Stimulated activated CD4-positive, alpha-beta T cell treated with anti-CD3 and anti-CD28 coated beads, Interleukin-4, amount 100 ng/mL, for 24 hours (primary cell): ENCODE data around the gene SYNRG.

Source experiments
- DNase-seq: peaks from one replicate; pipeline ENCODE4 v3.0.0-alpha.2; 2020

Gene SYNRG

GRCh38 chr17:37592291-37592690 is 16.9 kb downstream of the SYNRG start:
- no peak for DNase-seq

- no peak for DNase-seq
These were observed 24.2 kb downstream of the SYNRG start for GRCh38 chr17:37585066-37585465.

- no peak for DNase-seq
These were observed 32.9 kb downstream of the SYNRG start for GRCh38 chr17:37576281-37576680.

- no peak for DNase-seq
These were observed 34.8 kb downstream of the SYNRG start for GRCh38 chr17:37574427-37574826.

GRCh38 chr17:37571674-37572073 is 37.5 kb downstream of the SYNRG start:
- no peak for DNase-seq

- peak; percentile 15 for DNase-seq
These were observed 38.6 kb downstream of the SYNRG start for GRCh38 chr17:37570527-37571093.

- DNase-seq, result no peak
These were observed 40.7 kb downstream of the SYNRG start for GRCh38 chr17:37568350-37569053.

- DNase-seq, result no peak
These were observed 41.7 kb downstream of the SYNRG start for GRCh38 chr17:37567538-37567937.

GRCh38 chr17:37567137-37567536 is 42.1 kb downstream of the SYNRG start:
- no peak for DNase-seq

- DNase-seq, result no peak
These were observed 45.0 kb downstream of the SYNRG start for GRCh38 chr17:37564252-37564651.

GRCh38 chr17:37562016-37562745 is 47.0 kb downstream of the SYNRG start:
- no peak for DNase-seq

GRCh38 chr17:37558299-37558698 is 50.9 kb downstream of the SYNRG start:
- DNase-seq, result no peak

GRCh38 chr17:37557482-37557881 is 51.7 kb downstream of the SYNRG start:
- DNase-seq, result no peak

GRCh38 chr17:37555386-37555785 is 53.8 kb downstream of the SYNRG start:
- DNase-seq, result no peak

GRCh38 chr17:37553401-37553966 is 55.7 kb downstream of the SYNRG start:
- DNase-seq, result no peak

- DNase-seq, result no peak
These were observed 57.4 kb downstream of the SYNRG start for GRCh38 chr17:37551788-37552187.

GRCh38 chr17:37547986-37548385 is 61.2 kb downstream of the SYNRG start:
- DNase-seq, result no peak

- no peak for DNase-seq
These were observed 62.9 kb downstream of the SYNRG start for GRCh38 chr17:37546302-37546701.

GRCh38 chr17:37545486-37545885 is 63.7 kb downstream of the SYNRG start:
- no peak for DNase-seq

GRCh38 chr17:37543637-37544052 is 65.6 kb downstream of the SYNRG start:
- no peak for DNase-seq

- no peak for DNase-seq
These were observed 67.1 kb downstream of the SYNRG start for GRCh38 chr17:37541880-37542660.

- DNase-seq, result no peak
These were observed 70.1 kb downstream of the SYNRG start for GRCh38 chr17:37538981-37539659.
